Left lung (tissue), 14 donors: Measurements from ENCODE around the gene FAM83D. TPM values are rescaled to one million over a fixed set of nuclear protein-coding genes. Genes with fewer than 3 reads are reported as not detected.

Experiments used
- ATAC-seq: fragments of 200-7000 bp; cut with Tn5 transposase; one replicate; pipeline ENCODE4 v1.9.1; 2020; ENCODE audit warnings: moderate library complexity
- DNase-seq, 4 donors: peaks; one replicate each; pipeline ENCODE4 v3.0.0-alpha.2; 2013 to 2020
- H3K27ac ChIP-seq, 2 donors: fragments of 200-600 bp; sonication (generic) in 1 of 2; one replicate each; pipeline versions ENCODE4 v1.5.0 to v1.8.0; 2020 to 2021
- H3K27me3 ChIP-seq, 2 donors: fragments of 200-600 bp; sonication (generic) in 1 of 2; one replicate each; pipeline versions ENCODE4 v1.5.0 to v1.8.0; 2020 to 2021
- H3K36me3 ChIP-seq, 2 donors: fragments of 200-600 bp; sonication (generic) in 1 of 2; one replicate each; pipeline versions ENCODE4 v1.5.0 to v1.8.0; 2020 to 2021
- H3K4me1 ChIP-seq, 2 donors: fragments of 200-600 bp; one replicate each; pipeline ENCODE4 v1.8.0; 2021
- H3K4me3 ChIP-seq, 2 donors: fragments of 200-600 bp; sonication (generic) in 1 of 2; one replicate each; pipeline versions ENCODE4 v1.5.0 to v1.8.0; 2020 to 2021; ENCODE audit warnings: mild to moderate bottlenecking in 1 of 2
- H3K9me3 ChIP-seq, 2 donors: fragments of 200-600 bp; sonication (generic) in 1 of 2; one replicate each; pipeline versions ENCODE4 v1.5.0 to v1.8.0; 2020 to 2021
- CTCF ChIP-seq, 2 donors: fragments of 200-600 bp; sonication (generic) in 1 of 2; IDR thresholded peaks; one replicate each; pipeline versions ENCODE4 v1.5.0 to v1.8.0; 2021; ENCODE audit warnings: antibody characterized with exemption in 2 of 2
- intact Hi-C, 2 donors: fragments of 100-400 bp; cut with DNase I; formaldehyde crosslinking; loops; one replicate each; pipeline versions ENCODE4 v1.11.2 to v1.14.2; 2022
- long read RNA-seq, 12 donors: library from polyadenylated mRNA in 2 of 12; unstranded in 2 of 12; transcript quantifications; one replicate each; pipeline ENCODE4 v2.0.0 and lab custom pipeline, GENCODE V29; 2019 to 2026
- polyA plus RNA-seq, 6 donors: library from polyadenylated mRNA; unstranded; fragments of 120-200 nt; gene quantifications; one replicate each; pipeline ENCODE4 v1.2.1, GENCODE V29; 2013; ENCODE audit not compliant: insufficient read length in 6 of 6
- total RNA-seq, 2 donors: library from RNA; stranded (reverse); fragmentation: NEBNext Ultra II Directional; extraction: Animal tissue kit (Norgen Biotek cat#: 25700); gene quantifications; one replicate each; pipeline ENCODE4 v1.2.1, GENCODE V29; 2021
- donor health status: DM: no; HTN: yes; CAD: no.
- donor health status: DM: no; HTN: no; CAD: no.

Gene FAM83D
- total RNA-seq (1 to 10 TPM; 1.5 to 8.5 TPM), polyA plus RNA-seq (10 to 100 TPM; 10.7 to 28.1 (median 13.2) TPM)
- long read RNA-seq, donor 1, transcript FAM83D-201 (4 exons, 2,475 nt): major isoform, 12 of 12 reads
- long read RNA-seq, donor 1, partial matches to known transcripts: 0 of 12 reads
- long read RNA-seq, donor 1, other reads (novel, unspliced or antisense): 0 of 12 reads
- long read RNA-seq, donor 2, partial matches to known transcripts: 0 of 3 reads
- long read RNA-seq, donor 2, other reads (novel, unspliced or antisense): 0 of 3 reads
- long read RNA-seq, donor 3, partial matches to known transcripts: 0 of 4 reads
- long read RNA-seq, donor 3, other reads (novel, unspliced or antisense): 0 of 4 reads
- long read RNA-seq, donor 4, transcript FAM83D-201 (4 exons, 2,475 nt): major isoform, 6 of 8 reads
- long read RNA-seq, donor 4, partial matches to known transcripts: 0 of 8 reads
- long read RNA-seq, donor 4, other reads (novel, unspliced or antisense): 2 of 8 reads
- long read RNA-seq, donor 5, partial matches to known transcripts: 0 of 3 reads
- long read RNA-seq, donor 5, other reads (novel, unspliced or antisense): 0 of 3 reads
- long read RNA-seq, donor 6, transcript FAM83D-201 (4 exons, 2,475 nt): major isoform, 8 of 8 reads
- long read RNA-seq, donor 6, partial matches to known transcripts: 0 of 8 reads
- long read RNA-seq, donor 6, other reads (novel, unspliced or antisense): 0 of 8 reads
- long read RNA-seq, donor 7, partial matches to known transcripts: 0 of 1 reads
- long read RNA-seq, donor 7, other reads (novel, unspliced or antisense): 0 of 1 reads
- long read RNA-seq, donor 8, partial matches to known transcripts: 0 of 4 reads
- long read RNA-seq, donor 8, other reads (novel, unspliced or antisense): 0 of 4 reads
- long read RNA-seq, donor 9: 0 reads
- long read RNA-seq, donor 10, partial matches to known transcripts: 0 of 3 reads
- long read RNA-seq, donor 10, other reads (novel, unspliced or antisense): 0 of 3 reads
- long read RNA-seq, donor 11, transcript FAM83D-201 (4 exons, 2,475 nt): major isoform, 6 of 6 reads
- long read RNA-seq, donor 11, partial matches to known transcripts: 0 of 6 reads
- long read RNA-seq, donor 11, other reads (novel, unspliced or antisense): 0 of 6 reads
- long read RNA-seq, donor 12, partial matches to known transcripts: 0 of 4 reads
- long read RNA-seq, donor 12, other reads (novel, unspliced or antisense): 0 of 4 reads

- H3K9me3 ChIP-seq: no peaks in the 10 kb centered on the region
- no peaks in the 10 kb centered on the region for H3K36me3 ChIP-seq
- DNase-seq (peak; percentile 87 to 97 (median 96)), ATAC-seq (peak; percentile 98)
- H3K27me3 ChIP-seq: no peaks in the 10 kb centered on the region
- intact Hi-C loops: loop anchor here in 1 of 2 donors (5.0 kb wide), 1 partner anchor 121 kb away; no protein-coding TSS in a partner anchor
- H3K4me1 ChIP-seq: peaks cover 0 to 18% of the 10 kb centered on the region in 2 donors
- H3K4me3 ChIP-seq: peak within 1 kb of the TSS; percentile 66 to 73
- peak within 1 kb of the TSS in 1 of 2 donors; percentile 33 for H3K27ac ChIP-seq
- TF ChIP-seq CTCF (IDR thresholded peaks at IDR 0.05): no peak
Measured at GRCh38 chr20:38926142-38926933, at the start of gene FAM83D. FAM83D (plus strand) TSS chr20:38926417; CDS start chr20:38926443, 26 bp downstream.

- Histone ChIP-seq H3K9me3 (no peaks in the 10 kb centered on the region), H3K27me3 (peaks cover 0 to 33% of the 10 kb centered on the region in 2 donors), H3K4me1 (peaks cover 0 to 31% of the 10 kb centered on the region in 2 donors), H3K4me3 (no peak overlapping the region), H3K27ac (no peak overlapping the region), H3K36me3 (no peaks in the 10 kb centered on the region)
- intact Hi-C loops: no loop called here
- DNase-seq (no peak), ATAC-seq (no peak)
- no peak for TF ChIP-seq CTCF (IDR thresholded peaks at IDR 0.05)
Measured at GRCh38 chr20:38877483-38877882, 48.7 kb upstream of the FAM83D start.

GRCh38 chr20:38878866-38879265 is 47.4 kb upstream of the FAM83D start:
- Histone ChIP-seq H3K36me3 (no peaks in the 10 kb centered on the region), H3K27ac (no peak overlapping the region), H3K27me3 (peaks cover 0 to 31% of the 10 kb centered on the region in 2 donors), H3K4me1 (peaks cover 0 to 26% of the 10 kb centered on the region in 2 donors), H3K9me3 (no peaks in the 10 kb centered on the region), H3K4me3 (no peak overlapping the region)
- DNase-seq: peak in 2 of 4 donors; percentile 30 to 32
- ATAC-seq: peak; percentile 47
- TF ChIP-seq CTCF (IDR thresholded peaks at IDR 0.05): no peak
- intact Hi-C loops: no loop called here

- no peak for ATAC-seq
- no peaks in the 10 kb centered on the region for H3K9me3 ChIP-seq
- TF ChIP-seq CTCF (IDR thresholded peaks at IDR 0.05): no peak
Measured at GRCh38 chr20:38880952-38881735, 45.1 kb upstream of the FAM83D start.

More at GRCh38 chr20:38880952-38881735, 45.1 kb upstream of the FAM83D start:
- Histone ChIP-seq H3K36me3 (no peaks in the 10 kb centered on the region), H3K4me3 (no peak overlapping the region), H3K4me1 (peaks cover 0 to 7% of the 10 kb centered on the region in 2 donors), H3K27ac (no peak overlapping the region), H3K27me3 (peaks cover 0 to 27% of the 10 kb centered on the region in 2 donors)
- intact Hi-C loops: no loop called here
- DNase-seq: no peak
